Measurements from ENCODE around the gene PCOLCE2. TPM values are rescaled to one million over a fixed set of nuclear protein-coding genes. Genes with fewer than 3 reads are reported as not detected.

Gene PCOLCE2
- total and polyA plus RNA-seq, 2 donors (not counting 1 experiment from before 2014, with no cell fraction given) = 4.8 to 26.3 TPM

DNA sequence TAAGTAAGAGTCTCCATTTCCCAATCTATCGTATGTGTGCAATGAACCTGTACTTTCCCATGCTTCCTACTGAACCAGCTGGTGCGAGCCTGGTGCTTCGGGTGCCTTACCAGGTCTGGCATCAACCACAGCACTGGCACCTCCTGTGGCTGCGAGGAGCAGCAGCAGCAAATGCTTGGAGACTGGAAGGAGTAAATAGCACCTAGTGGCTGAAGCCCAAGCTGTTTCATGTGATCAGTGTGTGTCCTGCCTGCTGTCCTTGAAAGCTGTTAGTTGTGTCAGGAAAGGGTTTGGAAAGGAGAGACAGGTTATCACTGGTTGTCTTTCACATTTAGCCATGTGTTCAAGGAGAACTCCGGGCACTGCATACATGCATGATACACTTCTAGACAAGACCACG is 31.8 kb downstream of the PCOLCE2 start:
- TF ChIP-seq EZH2 (IDR thresholded peaks at IDR 0.05; ENCODE audit: low read length, missing control alignments) (no peak), CTCF (conservative IDR thresholded peaks at IDR 0.05 in 1 of 2, IDR thresholded peaks at IDR 0.05 in 1 of 2; ENCODE audit: low read depth in 1 of 2, low read length in 2 of 2) (no peak)
- no peaks in the 10 kb centered on the region for H3K79me2 ChIP-seq (ENCODE audit: control insufficient read depth, insufficient read depth, low read length)
- H2AFZ ChIP-seq (ENCODE audit: low read length) = no peak overlapping the region
- no peak overlapping the region for H3K4me3 ChIP-seq (replicated peaks in 1 of 4; ENCODE audit: control extremely low read depth in 1 of 4, insufficient read depth in 1 of 4, low read depth in 3 of 4, low read length in 4 of 4)
- no peaks in the 10 kb centered on the region for H3K36me3 ChIP-seq (ENCODE audit: control insufficient read depth, insufficient read depth, low read length)
- no peak overlapping the region for H3K9ac ChIP-seq (ENCODE audit: insufficient read depth, low read length)
- no peak overlapping the region for H3K4me2 ChIP-seq (ENCODE audit: extremely low read depth, insufficient read depth, low read length)
- H3K27ac ChIP-seq (ENCODE audit: insufficient read depth, low read length) = no peak overlapping the region
- H4K20me1 ChIP-seq (ENCODE audit: control insufficient read depth, extremely low read depth, insufficient read depth, low read length) = no peaks in the 10 kb centered on the region
- H3K27me3 ChIP-seq (ENCODE audit: control insufficient read depth, insufficient read depth, low read length) = no peaks in the 10 kb centered on the region
- H3K4me1 ChIP-seq (ENCODE audit: control insufficient read depth, extremely low read depth, insufficient read depth, low read length) = no peaks in the 10 kb centered on the region
- no peaks in the 10 kb centered on the region for H3K9me3 ChIP-seq (ENCODE audit: control insufficient read depth, insufficient read depth, low read depth, low read length)
- no peak for DNase-seq (ENCODE audit: low read depth in 2 of 2)

DNA sequence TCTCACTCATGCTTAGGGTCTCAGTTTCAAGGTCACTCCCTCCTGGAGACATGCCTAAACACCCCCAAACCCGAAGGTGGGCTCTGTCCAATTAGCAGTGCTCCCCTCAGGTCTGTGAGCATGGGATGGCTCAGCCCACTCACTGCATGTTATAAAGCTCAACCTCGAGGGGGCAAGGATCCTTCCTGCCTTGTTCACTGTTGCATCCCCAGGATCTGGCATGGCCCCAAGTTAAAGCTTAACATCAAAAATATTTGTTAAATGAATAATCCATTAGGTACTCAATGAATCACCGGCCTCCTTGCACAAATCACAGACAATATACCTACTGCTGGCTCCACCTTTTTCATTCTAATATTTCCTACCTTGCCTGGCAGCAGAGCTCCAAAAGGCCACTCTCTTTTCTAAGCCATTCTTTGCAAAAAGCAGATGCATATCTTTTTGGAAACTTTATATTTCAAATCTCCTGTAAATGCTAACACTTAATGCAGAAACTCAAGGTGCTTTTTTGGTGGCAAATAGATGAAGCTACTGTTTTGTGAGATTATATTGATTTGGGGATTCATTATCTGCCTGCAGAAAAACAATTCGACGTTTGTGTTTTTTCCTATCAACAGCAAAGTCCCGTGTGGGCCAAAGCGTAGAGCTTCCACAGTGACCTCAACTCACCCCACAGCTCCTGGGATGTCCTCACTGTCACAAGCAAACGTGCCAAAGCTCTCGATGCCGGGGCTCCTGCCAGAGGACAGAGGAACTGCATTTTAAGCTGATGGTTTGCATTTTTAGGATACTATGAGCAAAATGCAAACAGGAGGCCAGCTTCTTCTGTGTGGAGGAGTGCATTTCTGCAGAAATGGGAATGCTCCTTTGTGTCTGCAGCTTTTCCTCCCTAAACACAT is 35.4 kb downstream of the PCOLCE2 start:
- Histone ChIP-seq H3K4me3 (replicated peaks in 1 of 4; ENCODE audit: control extremely low read depth in 1 of 4, insufficient read depth in 1 of 4, low read depth in 3 of 4, low read length in 4 of 4) (no peak overlapping the region), H3K4me1 (ENCODE audit: control insufficient read depth, extremely low read depth, insufficient read depth, low read length) (no peaks in the 10 kb centered on the region), H4K20me1 (ENCODE audit: control insufficient read depth, extremely low read depth, insufficient read depth, low read length) (no peaks in the 10 kb centered on the region), H3K9me3 (ENCODE audit: control insufficient read depth, insufficient read depth, low read depth, low read length) (no peaks in the 10 kb centered on the region), H3K4me2 (ENCODE audit: extremely low read depth, insufficient read depth, low read length) (no peak overlapping the region), H2AFZ (ENCODE audit: low read length) (no peak overlapping the region), H3K27ac (ENCODE audit: insufficient read depth, low read length) (no peak overlapping the region), H3K36me3 (ENCODE audit: control insufficient read depth, insufficient read depth, low read length) (no peaks in the 10 kb centered on the region), H3K79me2 (ENCODE audit: control insufficient read depth, insufficient read depth, low read length) (no peaks in the 10 kb centered on the region), H3K9ac (ENCODE audit: insufficient read depth, low read length) (no peak overlapping the region), H3K27me3 (ENCODE audit: control insufficient read depth, insufficient read depth, low read length) (no peaks in the 10 kb centered on the region)
- DNase-seq (ENCODE audit: low read depth in 2 of 2) = peak in 1 of 2 donors; percentile 81
- TF ChIP-seq EZH2 (IDR thresholded peaks at IDR 0.05; ENCODE audit: low read length, missing control alignments) = no peak
- no peak for TF ChIP-seq CTCF (conservative IDR thresholded peaks at IDR 0.05 in 1 of 2, IDR thresholded peaks at IDR 0.05 in 1 of 2; ENCODE audit: low read depth in 1 of 2, low read length in 2 of 2)

DNA sequence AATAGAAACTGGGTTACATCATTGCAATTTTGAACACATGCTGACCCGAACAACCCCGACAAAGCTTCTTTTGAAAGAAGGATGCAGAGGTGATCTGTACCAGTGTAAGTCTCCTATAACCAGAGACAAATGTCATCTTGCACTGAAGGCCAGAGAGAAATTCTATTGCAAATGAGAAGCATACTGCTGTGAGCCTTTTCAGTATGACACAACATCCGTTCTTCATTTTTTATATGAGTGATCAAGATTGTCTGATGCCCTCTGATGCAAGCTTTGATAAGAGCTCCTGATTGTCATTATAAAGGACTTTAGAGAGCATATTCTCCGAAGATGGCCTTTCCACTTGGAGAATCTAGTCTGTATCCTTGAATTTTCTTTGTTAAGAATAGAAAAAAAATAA is 36.9 kb downstream of the PCOLCE2 start:
- no peak overlapping the region for H3K27ac ChIP-seq (ENCODE audit: insufficient read depth, low read length)
- H3K4me1 ChIP-seq (ENCODE audit: control insufficient read depth, extremely low read depth, insufficient read depth, low read length) = no peaks in the 10 kb centered on the region

More for the DNA sequence above, 36.9 kb downstream of the PCOLCE2 start:
- H2AFZ ChIP-seq (ENCODE audit: low read length) = no peak overlapping the region
- no peak for TF ChIP-seq CTCF (conservative IDR thresholded peaks at IDR 0.05 in 1 of 2, IDR thresholded peaks at IDR 0.05 in 1 of 2; ENCODE audit: low read depth in 1 of 2, low read length in 2 of 2)
- no peak for TF ChIP-seq EZH2 (IDR thresholded peaks at IDR 0.05; ENCODE audit: low read length, missing control alignments)
- no peaks in the 10 kb centered on the region for H3K79me2 ChIP-seq (ENCODE audit: control insufficient read depth, insufficient read depth, low read length)
- H3K9ac ChIP-seq (ENCODE audit: insufficient read depth, low read length) = no peak overlapping the region
- no peak for DNase-seq (ENCODE audit: low read depth in 2 of 2)
- H3K9me3 ChIP-seq (ENCODE audit: control insufficient read depth, insufficient read depth, low read depth, low read length) = no peaks in the 10 kb centered on the region
- no peak overlapping the region for H3K4me2 ChIP-seq (ENCODE audit: extremely low read depth, insufficient read depth, low read length)
- H3K4me3 ChIP-seq (replicated peaks in 1 of 4; ENCODE audit: control extremely low read depth in 1 of 4, insufficient read depth in 1 of 4, low read depth in 3 of 4, low read length in 4 of 4) = no peak overlapping the region
- H4K20me1 ChIP-seq (ENCODE audit: control insufficient read depth, extremely low read depth, insufficient read depth, low read length) = no peaks in the 10 kb centered on the region
- H3K36me3 ChIP-seq (ENCODE audit: control insufficient read depth, insufficient read depth, low read length) = no peaks in the 10 kb centered on the region
- H3K27me3 ChIP-seq (ENCODE audit: control insufficient read depth, insufficient read depth, low read length) = no peaks in the 10 kb centered on the region
